Hepatocyte (in vitro differentiated cells): ENCODE measurements around the gene LONP2. TPM values are rescaled to one million over a fixed set of nuclear protein-coding genes. Genes with fewer than 3 reads are reported as not detected.

ENCODE experiments used
- DNase-seq: peaks from one replicate; pipeline ENCODE4 v3.0.0-alpha.2; 2016; ENCODE audit warnings: low spot score
- H2AFZ ChIP-seq: fragments of 200-600 bp; sonication (generic); 2 replicates; pipeline ENCODE4 v1.6.0; 2016; ENCODE audit warnings: antibody characterized with exemption, mild to moderate bottlenecking
- H3K27ac ChIP-seq: fragments of 200-600 bp; sonication (generic); 2 replicates; pipeline ENCODE4 v1.5.1; 2016; ENCODE audit warnings: mild to moderate bottlenecking
- H3K27me3 ChIP-seq: fragments of 200-600 bp; sonication (generic); 2 replicates; pipeline ENCODE4 v1.6.1; 2016
- H3K36me3 ChIP-seq: fragments of 200-600 bp; sonication (generic); replicated peaks from 2 replicates; pipeline ENCODE4 v1.5.1; 2016; ENCODE audit warnings: low read depth; ENCODE audit not compliant: insufficient read depth
- H3K4me1 ChIP-seq: fragments of 200-600 bp; sonication (generic); 2 replicates; pipeline ENCODE4 v1.5.1; 2016; ENCODE audit warnings: mild to moderate bottlenecking, moderate library complexity; ENCODE audit not compliant: insufficient read depth
- H3K4me2 ChIP-seq: fragments of 200-600 bp; sonication (generic); 2 replicates; pipeline ENCODE4 v1.6.0; 2016
- H3K4me3 ChIP-seq: fragments of 200-600 bp; sonication (generic); 2 replicates; pipeline ENCODE4 v1.5.1; 2016; ENCODE audit warnings: mild to moderate bottlenecking
- H3K79me2 ChIP-seq: fragments of 200-600 bp; sonication (generic); 2 replicates; pipeline ENCODE4 v1.6.0; 2017; ENCODE audit warnings: mild to moderate bottlenecking
- H3K9me2 ChIP-seq: fragments of 200-600 bp; sonication (generic); replicated peaks from 2 replicates; pipeline ENCODE4 v1.6.0; 2017; ENCODE audit warnings: mild to moderate bottlenecking; ENCODE audit not compliant: insufficient read depth
- H3K9me3 ChIP-seq: fragments of 200-600 bp; sonication (generic); 2 replicates; pipeline ENCODE4 v1.5.1; 2016; ENCODE audit warnings: low read depth, mild to moderate bottlenecking
- H4K20me1 ChIP-seq: fragments of 200-600 bp; sonication (generic); 2 replicates; pipeline ENCODE4 v1.6.0; 2016; ENCODE audit warnings: mild to moderate bottlenecking; ENCODE audit not compliant: insufficient read depth, poor library complexity, severe bottlenecking
- CTCF ChIP-seq: fragments of 200-600 bp; sonication (generic); IDR thresholded peaks from 2 replicates; pipeline ENCODE4 v1.5.1; 2016; ENCODE audit warnings: antibody characterized with exemption, mild to moderate bottlenecking; ENCODE audit not compliant: poor library complexity
- EZH2 ChIP-seq: fragments of 200-600 bp; sonication (generic); IDR thresholded peaks from 2 replicates; pipeline ENCODE4 v1.6.1; 2016; ENCODE audit warnings: antibody characterized with exemption, mild to moderate bottlenecking, borderline replicate concordance
- EZH2phosphoT487 ChIP-seq: fragments of 200-600 bp; sonication (generic); IDR thresholded peaks from one replicate; pipeline ENCODE4 v1.6.1; 2018; ENCODE audit warnings: antibody characterized with exemption, mild to moderate bottlenecking, low read depth, moderate library complexity; ENCODE audit not compliant: unreplicated experiment, severe bottlenecking
- WGBS: methylation state at CpG from one replicate; pipeline ENCODE4 v1.1.6; 2016; ENCODE audit warnings: low lambda C conversion rate; ENCODE audit errors: missing lambda C conversion rate; 5-methylcytosine and 5-hydroxymethylcytosine counted together
- polyA plus RNA-seq: library from polyadenylated mRNA; unstranded; fragments of >200 nt; fragmentation: Nextera tagmentation; extraction: Ambion mirVana; gene quantifications from 2 replicates; pipeline ENCODE4 v1.2.1, GENCODE V29; 2016
- total RNA-seq: library from RNA; depleted of rRNA; stranded (reverse); fragments of >200 nt; gene quantifications from 2 replicates; pipeline ENCODE4 v1.2.3, GENCODE V29; 2014

Gene LONP2
- total and polyA plus RNA-seq, 2 experiments from 2014 or later = 30.1 to 56.8 TPM

DNA sequence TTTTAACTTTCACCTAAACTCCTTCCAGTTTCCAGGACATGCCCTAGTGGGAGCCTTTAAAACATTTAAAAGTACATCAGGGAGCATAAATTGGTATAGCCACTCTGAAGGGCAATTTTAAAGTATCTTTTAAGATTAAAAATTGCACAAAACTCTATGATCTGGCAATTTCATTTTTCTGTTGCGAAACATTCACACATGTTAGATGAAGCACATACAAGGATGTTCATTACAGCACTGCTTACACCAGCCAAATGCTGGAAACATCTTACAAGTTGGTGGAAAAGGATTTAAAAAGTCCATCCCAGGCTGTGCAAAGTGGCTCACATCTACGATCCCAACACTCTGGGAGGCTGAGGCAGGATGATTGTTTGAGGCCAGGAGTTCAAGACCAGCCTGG lies 26.4 kb upstream of the LONP2 start:
- Histone ChIP-seq H3K4me3 (no peak overlapping the region), H4K20me1 (no peaks in the 10 kb centered on the region), H3K9me2 (no peaks in the 10 kb centered on the region), H2AFZ (no peak overlapping the region), H3K36me3 (no peaks in the 10 kb centered on the region), H3K4me1 (no peaks in the 10 kb centered on the region), H3K4me2 (no peak overlapping the region), H3K27ac (no peak overlapping the region), H3K79me2 (no peaks in the 10 kb centered on the region), H3K27me3 (no peaks in the 10 kb centered on the region), H3K9me3 (no peaks in the 10 kb centered on the region)
- TF ChIP-seq CTCF (no peak), EZH2 (no peak), EZH2phosphoT487 (no peak)
- WGBS = 89% methylated on average over 2 of the region's 2 CpGs
- DNase-seq = no peak

DNA sequence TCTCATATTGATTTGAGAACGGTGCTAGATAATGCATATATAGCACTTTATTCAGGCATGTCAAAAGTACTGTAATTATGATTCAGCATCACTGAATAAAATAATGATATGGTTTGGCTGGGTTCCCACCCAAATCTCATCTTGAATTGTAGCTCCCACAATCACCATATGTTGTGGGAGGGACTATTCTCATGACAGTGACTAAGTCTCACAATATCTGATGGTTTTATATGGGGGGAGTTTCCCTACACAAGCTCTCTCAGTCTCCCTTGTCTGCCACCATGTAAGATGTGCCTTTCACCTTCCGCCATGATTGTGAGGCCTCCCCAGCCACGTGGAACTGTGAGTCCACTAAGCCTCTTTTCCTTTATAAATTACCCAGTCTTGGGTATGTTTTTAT lies 25.6 kb upstream of the LONP2 start:
- DNase-seq = no peak
- Histone ChIP-seq H2AFZ (no peak overlapping the region), H4K20me1 (no peaks in the 10 kb centered on the region), H3K4me3 (no peak overlapping the region), H3K27me3 (no peaks in the 10 kb centered on the region), H3K79me2 (no peaks in the 10 kb centered on the region), H3K36me3 (no peaks in the 10 kb centered on the region), H3K27ac (no peak overlapping the region), H3K9me2 (no peaks in the 10 kb centered on the region), H3K4me1 (no peaks in the 10 kb centered on the region), H3K9me3 (no peaks in the 10 kb centered on the region), H3K4me2 (no peak overlapping the region)
- 86% methylated on average over 3 of the region's 3 CpGs for WGBS
- TF ChIP-seq CTCF = no peak
- TF ChIP-seq EZH2 = no peak
- TF ChIP-seq EZH2phosphoT487 = no peak

- H3K27me3 ChIP-seq = no peaks in the 10 kb centered on the region
- no peaks in the 10 kb centered on the region for H3K36me3 ChIP-seq
- no peak overlapping the region for H3K4me2 ChIP-seq
- H2AFZ ChIP-seq = no peak overlapping the region
- WGBS = 71% methylated on average over 3 of the region's 3 CpGs
- H3K27ac ChIP-seq = no peak overlapping the region
- H3K9me2 ChIP-seq = no peaks in the 10 kb centered on the region
- no peaks in the 10 kb centered on the region for H4K20me1 ChIP-seq
- no peaks in the 10 kb centered on the region for H3K79me2 ChIP-seq
- no peak for DNase-seq
- no peak overlapping the region for H3K4me3 ChIP-seq
- TF ChIP-seq EZH2 (no peak), CTCF (no peak), EZH2phosphoT487 (no peak)
- no peaks in the 10 kb centered on the region for H3K9me3 ChIP-seq
- H3K4me1 ChIP-seq = no peaks in the 10 kb centered on the region
Measured at GRCh38 chr16:48220891-48221290, 23.2 kb upstream of the LONP2 start.

DNA sequence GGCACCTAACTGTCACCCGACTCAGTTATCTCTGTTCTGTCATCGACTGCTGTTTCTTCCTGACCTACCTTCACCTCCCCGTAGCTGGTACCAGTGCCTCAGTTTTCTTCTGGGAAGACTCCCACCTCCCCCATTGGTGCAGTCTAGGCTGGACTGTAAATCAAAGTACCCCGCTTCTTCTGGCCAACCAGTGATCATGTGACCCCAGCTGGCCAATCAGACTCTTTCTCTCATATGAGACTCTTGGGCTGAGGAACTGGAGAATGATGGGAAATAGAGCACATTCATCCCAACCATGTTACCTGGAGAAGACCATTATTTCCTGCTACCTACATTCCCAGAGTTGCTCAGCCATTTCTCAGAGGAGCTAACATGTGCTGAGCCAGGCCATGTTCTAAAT lies 20.6 kb upstream of the LONP2 start:
- Histone ChIP-seq H3K27me3 (no peaks in the 10 kb centered on the region), H3K79me2 (no peaks in the 10 kb centered on the region), H3K9me3 (no peaks in the 10 kb centered on the region), H3K4me1 (no peaks in the 10 kb centered on the region), H2AFZ (no peak overlapping the region), H4K20me1 (no peaks in the 10 kb centered on the region), H3K4me3 (no peak overlapping the region), H3K9me2 (no peaks in the 10 kb centered on the region), H3K36me3 (no peaks in the 10 kb centered on the region), H3K4me2 (no peak overlapping the region), H3K27ac (no peak overlapping the region)
- 94% methylated on average over 4 of the region's 4 CpGs for WGBS
- no peak for TF ChIP-seq EZH2phosphoT487
- DNase-seq = no peak
